ENCODE measurements around the gene CD99.

DNA sequence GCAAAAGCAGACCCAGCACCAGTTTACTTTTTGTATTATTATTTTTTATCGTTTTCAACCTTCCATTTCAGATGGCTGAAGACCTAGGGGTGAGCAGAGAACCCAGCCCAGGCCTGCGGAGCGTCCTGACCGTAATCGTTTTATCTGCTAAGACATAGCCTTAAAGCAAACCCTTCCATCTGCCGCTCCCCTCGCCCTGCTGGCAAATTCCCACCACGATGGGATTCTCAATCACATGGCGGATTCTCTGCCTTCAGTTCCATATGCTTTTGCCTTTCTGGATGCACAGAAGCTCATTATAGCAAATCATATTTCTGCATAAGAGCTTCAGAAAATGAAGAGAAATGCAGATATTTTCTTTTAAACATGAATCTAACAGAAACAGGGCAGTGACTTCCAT, 42.2 kb downstream of the CD99 start:
- TF ChIP-seq, protein P1, sequence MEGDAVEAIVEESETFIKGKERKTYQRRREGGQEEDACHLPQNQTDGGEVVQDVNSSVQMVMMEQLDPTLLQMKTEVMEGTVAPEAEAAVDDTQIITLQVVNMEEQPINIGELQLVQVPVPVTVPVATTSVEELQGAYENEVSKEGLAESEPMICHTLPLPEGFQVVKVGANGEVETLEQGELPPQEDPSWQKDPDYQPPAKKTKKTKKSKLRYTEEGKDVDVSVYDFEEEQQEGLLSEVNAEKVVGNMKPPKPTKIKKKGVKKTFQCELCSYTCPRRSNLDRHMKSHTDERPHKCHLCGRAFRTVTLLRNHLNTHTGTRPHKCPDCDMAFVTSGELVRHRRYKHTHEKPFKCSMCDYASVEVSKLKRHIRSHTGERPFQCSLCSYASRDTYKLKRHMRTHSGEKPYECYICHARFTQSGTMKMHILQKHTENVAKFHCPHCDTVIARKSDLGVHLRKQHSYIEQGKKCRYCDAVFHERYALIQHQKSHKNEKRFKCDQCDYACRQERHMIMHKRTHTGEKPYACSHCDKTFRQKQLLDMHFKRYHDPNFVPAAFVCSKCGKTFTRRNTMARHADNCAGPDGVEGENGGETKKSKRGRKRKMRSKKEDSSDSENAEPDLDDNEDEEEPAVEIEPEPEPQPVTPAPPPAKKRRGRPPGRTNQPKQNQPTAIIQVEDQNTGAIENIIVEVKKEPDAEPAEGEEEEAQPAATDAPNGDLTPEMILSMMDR (IDR thresholded peaks at IDR 0.05): no peak
- TF ChIP-seq ZBTB21 (CRISPR knock-in tag; IDR thresholded peaks at IDR 0.05; ENCODE audit: borderline replicate concordance) (no peak), EMX1 (CRISPR knock-in tag; IDR thresholded peaks at IDR 0.05) (no peak), FOXK1 (CRISPR knock-in tag; IDR thresholded peaks at IDR 0.05) (no peak)
- TF ChIP-seq, protein P2, sequence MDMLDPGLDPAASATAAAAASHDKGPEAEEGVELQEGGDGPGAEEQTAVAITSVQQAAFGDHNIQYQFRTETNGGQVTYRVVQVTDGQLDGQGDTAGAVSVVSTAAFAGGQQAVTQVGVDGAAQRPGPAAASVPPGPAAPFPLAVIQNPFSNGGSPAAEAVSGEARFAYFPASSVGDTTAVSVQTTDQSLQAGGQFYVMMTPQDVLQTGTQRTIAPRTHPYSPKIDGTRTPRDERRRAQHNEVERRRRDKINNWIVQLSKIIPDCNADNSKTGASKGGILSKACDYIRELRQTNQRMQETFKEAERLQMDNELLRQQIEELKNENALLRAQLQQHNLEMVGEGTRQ (CRISPR knock-in tag; IDR thresholded peaks at IDR 0.05): no peak
- TF ChIP-seq, protein P3, sequence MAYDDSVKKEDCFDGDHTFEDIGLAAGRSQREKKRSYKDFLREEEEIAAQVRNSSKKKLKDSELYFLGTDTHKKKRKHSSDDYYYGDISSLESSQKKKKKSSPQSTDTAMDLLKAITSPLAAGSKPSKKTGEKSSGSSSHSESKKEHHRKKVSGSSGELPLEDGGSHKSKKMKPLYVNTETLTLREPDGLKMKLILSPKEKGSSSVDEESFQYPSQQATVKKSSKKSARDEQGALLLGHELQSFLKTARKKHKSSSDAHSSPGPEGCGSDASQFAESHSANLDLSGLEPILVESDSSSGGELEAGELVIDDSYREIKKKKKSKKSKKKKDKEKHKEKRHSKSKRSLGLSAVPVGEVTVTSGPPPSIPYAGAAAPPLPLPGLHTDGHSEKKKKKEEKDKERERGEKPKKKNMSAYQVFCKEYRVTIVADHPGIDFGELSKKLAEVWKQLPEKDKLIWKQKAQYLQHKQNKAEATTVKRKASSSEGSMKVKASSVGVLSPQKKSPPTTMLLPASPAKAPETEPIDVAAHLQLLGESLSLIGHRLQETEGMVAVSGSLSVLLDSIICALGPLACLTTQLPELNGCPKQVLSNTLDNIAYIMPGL (CRISPR knock-in tag; IDR thresholded peaks at IDR 0.05): no peak
- TF ChIP-seq, protein P4, sequence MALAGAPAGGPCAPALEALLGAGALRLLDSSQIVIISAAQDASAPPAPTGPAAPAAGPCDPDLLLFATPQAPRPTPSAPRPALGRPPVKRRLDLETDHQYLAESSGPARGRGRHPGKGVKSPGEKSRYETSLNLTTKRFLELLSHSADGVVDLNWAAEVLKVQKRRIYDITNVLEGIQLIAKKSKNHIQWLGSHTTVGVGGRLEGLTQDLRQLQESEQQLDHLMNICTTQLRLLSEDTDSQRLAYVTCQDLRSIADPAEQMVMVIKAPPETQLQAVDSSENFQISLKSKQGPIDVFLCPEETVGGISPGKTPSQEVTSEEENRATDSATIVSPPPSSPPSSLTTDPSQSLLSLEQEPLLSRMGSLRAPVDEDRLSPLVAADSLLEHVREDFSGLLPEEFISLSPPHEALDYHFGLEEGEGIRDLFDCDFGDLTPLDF (CRISPR knock-in tag; IDR thresholded peaks at IDR 0.05): no peak
- TF ChIP-seq, protein P5, sequence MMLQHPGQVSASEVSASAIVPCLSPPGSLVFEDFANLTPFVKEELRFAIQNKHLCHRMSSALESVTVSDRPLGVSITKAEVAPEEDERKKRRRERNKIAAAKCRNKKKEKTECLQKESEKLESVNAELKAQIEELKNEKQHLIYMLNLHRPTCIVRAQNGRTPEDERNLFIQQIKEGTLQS (CRISPR knock-in tag; conservative IDR thresholded peaks at IDR 0.05): no peak

Measured in WTC11 (cell line).